NCI-H345 treated with DMSO at 0.1 percent for 48 hours (cell line): ENCODE measurements around the gene TMTC1.

Source experiments
- DNase-seq: peaks from one replicate; lab custom pipeline; 2025; ENCODE audit not compliant: unreplicated experiment; lab: John Stamatoyannopoulos, UW

The TMTC1 gene

GRCh38 chr12:29620030-29620429 is 163.7 kb downstream of the TMTC1 start:
- no peak for DNase-seq

- no peak for DNase-seq
These were observed 166.3 kb downstream of the TMTC1 start for GRCh38 chr12:29617407-29617803.

GRCh38 chr12:29616664-29617406 is 166.9 kb downstream of the TMTC1 start:
- DNase-seq = no peak

GRCh38 chr12:29614694-29615325 is 168.9 kb downstream of the TMTC1 start:
- DNase-seq = no peak

GRCh38 chr12:29612912-29613311 is 170.8 kb downstream of the TMTC1 start:
- DNase-seq = no peak

GRCh38 chr12:29611906-29612305 is 171.8 kb downstream of the TMTC1 start:
- DNase-seq = no peak

- no peak for DNase-seq
These were observed 173.1 kb downstream of the TMTC1 start for GRCh38 chr12:29610473-29611170.

- DNase-seq = no peak
These were observed 174.1 kb downstream of the TMTC1 start for GRCh38 chr12:29609431-29610215.

GRCh38 chr12:29608581-29608980 is 175.2 kb downstream of the TMTC1 start:
- DNase-seq = no peak

- no peak for DNase-seq
These were observed 184.4 kb downstream of the TMTC1 start for GRCh38 chr12:29599381-29599780.

- DNase-seq = no peak
These were observed 188.5 kb downstream of the TMTC1 start for GRCh38 chr12:29595071-29595755.

GRCh38 chr12:29593001-29593400 is 190.7 kb downstream of the TMTC1 start:
- no peak for DNase-seq

GRCh38 chr12:29591140-29592020 is 192.4 kb downstream of the TMTC1 start:
- no peak for DNase-seq

GRCh38 chr12:29589851-29590250 is 193.9 kb downstream of the TMTC1 start:
- no peak for DNase-seq

- DNase-seq = no peak
These were observed 194.4 kb downstream of the TMTC1 start for GRCh38 chr12:29589286-29589820.

GRCh38 chr12:29582677-29583272 is 201.0 kb downstream of the TMTC1 start:
- no peak for DNase-seq

GRCh38 chr12:29582146-29582545 is 201.6 kb downstream of the TMTC1 start:
- no peak for DNase-seq

GRCh38 chr12:29581631-29582030 is 202.1 kb downstream of the TMTC1 start:
- DNase-seq = no peak

- DNase-seq = no peak
These were observed 202.8 kb downstream of the TMTC1 start for GRCh38 chr12:29580971-29581370.
